ENCODE measurements around the gene VSTM1.
A peak's percentile ranks its signal among the peaks of the same experiment; 100 is the strongest.

The VSTM1 gene

DNA sequence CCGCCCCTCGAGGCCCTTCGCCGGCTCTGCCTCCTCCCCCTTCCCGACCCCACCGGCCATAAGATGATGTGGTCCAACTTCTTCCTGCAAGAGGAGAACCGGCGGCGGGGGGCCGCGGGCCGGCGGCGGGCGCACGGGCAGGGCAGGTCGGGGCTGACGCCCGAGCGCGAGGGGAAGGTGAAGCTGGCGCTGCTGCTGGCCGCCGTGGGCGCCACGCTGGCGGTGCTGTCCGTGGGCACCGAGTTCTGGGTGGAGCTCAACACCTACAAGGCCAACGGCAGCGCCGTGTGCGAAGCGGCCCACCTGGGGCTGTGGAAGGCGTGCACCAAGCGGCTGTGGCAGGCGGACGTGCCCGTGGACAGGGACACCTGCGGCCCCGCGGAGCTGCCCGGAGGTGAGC is 70.9 kb downstream of the VSTM1 start:
- TF ChIP-seq, protein P1, sequence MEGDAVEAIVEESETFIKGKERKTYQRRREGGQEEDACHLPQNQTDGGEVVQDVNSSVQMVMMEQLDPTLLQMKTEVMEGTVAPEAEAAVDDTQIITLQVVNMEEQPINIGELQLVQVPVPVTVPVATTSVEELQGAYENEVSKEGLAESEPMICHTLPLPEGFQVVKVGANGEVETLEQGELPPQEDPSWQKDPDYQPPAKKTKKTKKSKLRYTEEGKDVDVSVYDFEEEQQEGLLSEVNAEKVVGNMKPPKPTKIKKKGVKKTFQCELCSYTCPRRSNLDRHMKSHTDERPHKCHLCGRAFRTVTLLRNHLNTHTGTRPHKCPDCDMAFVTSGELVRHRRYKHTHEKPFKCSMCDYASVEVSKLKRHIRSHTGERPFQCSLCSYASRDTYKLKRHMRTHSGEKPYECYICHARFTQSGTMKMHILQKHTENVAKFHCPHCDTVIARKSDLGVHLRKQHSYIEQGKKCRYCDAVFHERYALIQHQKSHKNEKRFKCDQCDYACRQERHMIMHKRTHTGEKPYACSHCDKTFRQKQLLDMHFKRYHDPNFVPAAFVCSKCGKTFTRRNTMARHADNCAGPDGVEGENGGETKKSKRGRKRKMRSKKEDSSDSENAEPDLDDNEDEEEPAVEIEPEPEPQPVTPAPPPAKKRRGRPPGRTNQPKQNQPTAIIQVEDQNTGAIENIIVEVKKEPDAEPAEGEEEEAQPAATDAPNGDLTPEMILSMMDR (IDR thresholded peaks at IDR 0.05; ENCODE audit: borderline replicate concordance, control extremely low read depth, extremely low read depth, insufficient read depth, missing control alignments), result no peak
- in situ Hi-C loops (cut with MboI; ENCODE audit: low sequenced_read_pairs, unreplicated experiment), result no loop called here
- DNase-seq (ENCODE audit: low spot score), result no peak

DNA sequence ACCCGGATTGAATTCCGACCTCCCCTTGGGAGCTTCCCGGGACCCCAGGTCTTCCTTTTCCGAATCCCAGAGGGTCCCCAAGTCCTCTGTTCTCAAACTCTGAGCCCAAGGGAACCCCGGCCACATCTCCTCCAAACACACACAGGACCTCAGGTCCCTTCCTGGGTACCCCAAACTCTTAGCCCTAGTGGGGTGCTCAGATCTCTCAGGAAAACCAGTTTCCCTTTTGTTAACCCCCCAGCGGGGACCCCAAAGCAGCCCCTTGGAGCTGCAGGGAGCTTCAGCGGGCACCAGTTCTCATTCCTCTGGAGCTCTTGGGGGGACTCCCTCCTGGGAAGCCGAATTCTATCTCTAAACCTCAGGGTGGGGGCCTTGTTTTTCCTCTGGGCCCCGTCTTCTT is 71.5 kb downstream of the VSTM1 start:
- in situ Hi-C loops (cut with MboI; ENCODE audit: low sequenced_read_pairs, unreplicated experiment), result no loop called here
- TF ChIP-seq, protein P1 (IDR thresholded peaks at IDR 0.05; ENCODE audit: borderline replicate concordance, control extremely low read depth, extremely low read depth, insufficient read depth, missing control alignments), result no peak

DNA sequence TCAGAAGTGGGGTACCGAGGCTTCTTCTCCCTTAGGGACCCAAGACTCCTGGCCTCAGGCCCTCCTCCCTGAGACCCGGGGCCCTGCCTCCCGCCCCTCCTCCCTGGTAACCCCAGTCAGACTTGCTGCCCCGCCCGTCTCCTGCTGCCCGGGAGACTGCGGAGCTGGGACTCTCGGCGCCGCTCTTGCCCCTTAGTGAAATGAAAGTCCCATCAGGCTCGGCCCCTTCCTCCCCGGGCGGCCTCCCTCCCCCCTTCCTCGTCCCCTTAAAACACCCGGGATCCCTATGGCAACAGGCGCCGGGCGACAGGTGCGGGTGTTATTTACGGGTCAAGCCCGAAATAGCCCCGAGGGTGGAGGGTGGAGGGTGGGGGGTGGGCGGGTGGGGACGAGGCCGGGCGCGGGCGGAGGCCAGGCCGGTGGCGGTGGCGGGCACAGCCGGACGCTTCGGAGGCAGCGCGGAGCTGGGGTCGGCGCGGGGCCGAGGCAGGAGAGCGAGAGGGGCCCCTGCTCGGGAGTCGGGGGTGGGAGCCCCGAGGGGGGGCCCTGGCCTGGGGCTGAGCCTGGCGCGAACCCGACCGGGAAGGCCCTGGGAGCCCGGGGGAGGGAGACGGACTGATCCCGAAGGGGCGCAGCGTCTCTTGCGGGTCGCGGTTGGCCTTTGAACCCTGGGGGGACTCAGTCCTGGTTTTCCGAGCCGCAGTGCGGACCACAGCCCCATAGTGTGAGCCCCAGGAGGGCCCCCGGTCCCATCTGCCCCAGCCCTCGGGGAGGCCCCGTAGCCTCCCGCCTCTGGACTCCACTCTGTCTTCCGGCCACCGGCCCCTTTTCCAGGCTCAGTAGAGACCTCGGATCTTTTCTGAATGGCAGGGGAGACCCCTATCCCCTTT is 72.2 kb downstream of the VSTM1 start, which contains the start of gene CACNG6:
Gene CACNG6, plus strand, starts transcription at position 414 of the 890 bp plus-strand sequence. CDS start 1,241 bp downstream, outside the sequence.
- peak; percentile 59 for DNase-seq (ENCODE audit: low spot score)
- TF ChIP-seq, protein P1 (IDR thresholded peaks at IDR 0.05; ENCODE audit: borderline replicate concordance, control extremely low read depth, extremely low read depth, insufficient read depth, missing control alignments), result no peak
- in situ Hi-C loops (cut with MboI; ENCODE audit: low sequenced_read_pairs, unreplicated experiment), result no loop called here

More for the DNA sequence above, 71.5 kb downstream of the VSTM1 start:
- no peak for DNase-seq (ENCODE audit: low spot score)
